ENCODE results near the gene XCR1. TPM values are rescaled to one million over a fixed set of nuclear protein-coding genes. Genes with fewer than 3 reads are reported as not detected.

Gene XCR1
- total RNA-seq, 1 donor = 1.0 TPM

DNA sequence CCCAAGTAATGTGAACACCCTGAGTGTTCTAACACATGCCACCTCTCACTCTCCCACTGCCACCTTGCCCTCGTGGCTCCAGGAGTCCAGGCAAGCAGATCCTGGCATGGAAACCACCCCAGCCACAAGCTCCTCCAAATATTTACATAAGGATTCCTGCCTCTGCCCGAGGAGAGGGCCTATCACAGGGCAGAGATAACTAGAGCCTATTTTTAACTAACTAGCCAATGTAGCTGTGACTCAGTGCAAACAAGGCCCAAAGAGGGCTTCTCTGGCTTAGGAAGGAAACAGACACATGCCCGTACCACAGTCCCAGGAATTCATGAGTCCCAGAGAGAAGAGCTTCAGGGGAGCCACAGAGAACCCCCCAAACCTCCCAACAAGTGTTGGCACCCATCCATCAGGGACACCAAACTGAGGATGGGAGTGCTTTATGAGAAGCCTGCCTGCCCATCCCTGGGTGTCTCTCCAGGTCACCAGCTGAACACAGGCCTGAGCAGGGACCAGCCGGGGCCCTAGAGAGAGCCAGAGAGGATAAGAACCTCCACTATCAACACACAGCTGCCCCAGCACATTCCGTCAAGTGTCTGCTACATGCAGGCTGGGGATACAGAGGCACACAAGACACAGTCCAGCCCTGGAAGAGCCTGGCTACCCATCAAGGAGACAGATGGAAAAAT is 40.8 kb downstream of the XCR1 start:
- no peaks in the 10 kb centered on the region for H3K27me3 ChIP-seq (ENCODE audit: insufficient read depth, low read length)
- H3K4me3 ChIP-seq (ENCODE audit: low read length) = no peak overlapping the region
- peaks cover 35% of the 10 kb centered on the region for H3K4me1 ChIP-seq (ENCODE audit: insufficient read depth, low read length)
- H3K9me3 ChIP-seq (ENCODE audit: low read depth, low read length) = no peaks in the 10 kb centered on the region

DNA sequence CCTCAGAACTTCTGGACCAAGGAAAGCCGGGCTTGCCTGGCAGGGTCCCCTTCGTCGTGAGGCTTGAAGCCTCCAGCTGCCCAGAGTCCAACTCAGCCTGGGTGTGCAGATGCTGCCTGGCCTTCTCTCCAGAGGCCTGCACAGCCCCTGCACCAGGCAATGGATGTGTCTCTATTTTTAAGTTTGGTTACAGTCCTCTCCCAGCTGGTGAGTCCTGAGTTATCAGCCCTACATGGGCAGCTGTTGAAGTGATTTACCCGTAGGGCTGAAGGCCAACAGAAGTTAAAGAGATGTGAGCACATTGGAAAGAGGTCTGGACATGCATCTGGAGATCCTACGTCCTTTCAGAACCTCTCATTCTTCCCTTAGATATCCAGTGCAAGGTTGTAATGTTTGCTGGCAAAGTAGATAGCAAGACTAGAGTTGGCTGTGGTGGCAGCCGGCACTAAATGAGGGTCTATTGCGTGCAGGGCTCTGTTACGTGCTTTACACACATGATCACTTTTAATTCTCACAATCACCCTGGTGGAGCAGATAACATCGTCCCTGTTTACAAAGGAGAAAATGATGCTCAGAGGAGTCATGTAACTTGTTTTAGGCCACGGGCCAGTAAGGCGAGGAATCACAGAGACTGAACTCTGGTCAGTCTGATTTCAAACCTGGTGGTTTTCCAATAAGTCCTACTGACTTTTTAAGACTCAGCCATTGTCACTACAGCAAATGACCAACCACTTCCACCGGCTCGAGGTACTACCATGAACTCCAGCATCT is 41.6 kb downstream of the XCR1 start:
- Histone ChIP-seq H3K9me3 (ENCODE audit: low read depth, low read length) (no peaks in the 10 kb centered on the region), H3K4me3 (ENCODE audit: low read length) (no peak overlapping the region), H3K4me1 (ENCODE audit: insufficient read depth, low read length) (peaks cover 31% of the 10 kb centered on the region), H3K27me3 (ENCODE audit: insufficient read depth, low read length) (no peaks in the 10 kb centered on the region)

GRCh38 chr3:45984331-45985312 is 42.7 kb downstream of the XCR1 start:
- Histone ChIP-seq H3K4me1 (ENCODE audit: insufficient read depth, low read length) (peaks cover 23% of the 10 kb centered on the region), H3K27me3 (ENCODE audit: insufficient read depth, low read length) (no peaks in the 10 kb centered on the region), H3K4me3 (ENCODE audit: low read length) (no peak overlapping the region), H3K9me3 (ENCODE audit: low read depth, low read length) (no peaks in the 10 kb centered on the region)

GRCh38 chr3:45983770-45984169 is 43.5 kb downstream of the XCR1 start:
- Histone ChIP-seq H3K4me1 (ENCODE audit: insufficient read depth, low read length) (peaks cover 22% of the 10 kb centered on the region), H3K27me3 (ENCODE audit: insufficient read depth, low read length) (no peaks in the 10 kb centered on the region), H3K4me3 (ENCODE audit: low read length) (no peak overlapping the region), H3K9me3 (ENCODE audit: low read depth, low read length) (no peaks in the 10 kb centered on the region)

DNA sequence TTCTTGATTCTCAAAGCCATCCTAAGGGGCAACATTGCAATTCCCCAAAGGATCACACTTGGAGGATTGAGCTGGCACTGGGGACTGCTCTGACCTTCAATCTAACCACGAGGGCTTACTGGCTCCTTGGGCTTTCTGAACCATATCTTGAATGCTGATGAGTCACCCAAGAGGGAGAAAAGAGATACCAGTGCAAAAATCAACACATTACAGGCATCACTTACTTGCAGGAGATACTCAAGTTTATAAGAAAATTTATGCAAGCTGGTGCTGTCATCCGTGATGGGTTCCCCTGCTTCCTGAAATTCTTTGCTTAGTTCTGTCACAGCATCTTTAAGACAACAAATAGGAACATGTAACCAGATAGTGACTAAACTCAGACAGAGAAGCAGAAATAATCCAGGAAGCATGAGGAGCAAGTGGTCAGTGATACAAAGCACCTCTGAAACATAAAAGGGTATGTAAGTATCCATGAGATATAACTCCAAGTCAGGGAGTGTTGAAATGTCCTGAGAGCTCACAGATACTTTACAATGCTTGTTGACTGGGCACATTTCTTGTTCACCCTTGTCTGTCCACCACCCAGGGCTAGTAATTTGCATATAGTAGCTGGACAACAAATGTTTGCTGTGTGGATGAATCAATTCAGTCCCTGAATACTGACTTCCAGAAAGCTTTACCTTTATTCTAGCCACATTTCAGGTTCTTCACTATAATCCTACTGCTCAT is 45.8 kb downstream of the XCR1 start:
- Histone ChIP-seq H3K4me3 (ENCODE audit: low read length) (no peak overlapping the region), H3K27me3 (ENCODE audit: insufficient read depth, low read length) (no peaks in the 10 kb centered on the region), H3K9me3 (ENCODE audit: low read depth, low read length) (no peaks in the 10 kb centered on the region), H3K4me1 (ENCODE audit: insufficient read depth, low read length) (peaks cover 27% of the 10 kb centered on the region)

DNA sequence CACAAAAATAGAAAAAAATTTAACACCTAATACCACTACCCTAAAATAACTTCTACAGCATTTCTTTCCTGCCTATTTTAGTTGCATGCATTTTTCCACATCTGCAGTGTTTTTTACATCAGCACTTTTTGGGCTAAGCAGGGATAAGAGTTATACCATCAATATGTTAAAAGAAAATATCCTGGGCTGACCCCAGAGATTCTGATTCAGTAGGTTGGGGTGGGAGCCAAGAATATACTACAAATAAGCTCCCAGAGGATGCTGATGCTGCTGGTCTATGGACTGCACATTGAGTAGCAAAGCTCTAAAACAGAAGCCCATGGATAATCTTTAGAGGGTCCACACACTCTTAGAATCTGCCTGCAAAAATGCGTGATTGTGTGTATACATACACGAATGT is 46.5 kb downstream of the XCR1 start:
- Histone ChIP-seq H3K9me3 (ENCODE audit: low read depth, low read length) (no peaks in the 10 kb centered on the region), H3K4me3 (ENCODE audit: low read length) (no peak overlapping the region), H3K4me1 (ENCODE audit: insufficient read depth, low read length) (peaks cover 34% of the 10 kb centered on the region)

GRCh38 chr3:45980229-45980813 is 47.0 kb downstream of the XCR1 start:
- no peak overlapping the region for H3K4me3 ChIP-seq (ENCODE audit: low read length)
- H3K4me1 ChIP-seq (ENCODE audit: insufficient read depth, low read length) = peaks cover 39% of the 10 kb centered on the region

More for the DNA sequence above, 46.5 kb downstream of the XCR1 start:
- H3K27me3 ChIP-seq (ENCODE audit: insufficient read depth, low read length) = no peaks in the 10 kb centered on the region

DNA sequence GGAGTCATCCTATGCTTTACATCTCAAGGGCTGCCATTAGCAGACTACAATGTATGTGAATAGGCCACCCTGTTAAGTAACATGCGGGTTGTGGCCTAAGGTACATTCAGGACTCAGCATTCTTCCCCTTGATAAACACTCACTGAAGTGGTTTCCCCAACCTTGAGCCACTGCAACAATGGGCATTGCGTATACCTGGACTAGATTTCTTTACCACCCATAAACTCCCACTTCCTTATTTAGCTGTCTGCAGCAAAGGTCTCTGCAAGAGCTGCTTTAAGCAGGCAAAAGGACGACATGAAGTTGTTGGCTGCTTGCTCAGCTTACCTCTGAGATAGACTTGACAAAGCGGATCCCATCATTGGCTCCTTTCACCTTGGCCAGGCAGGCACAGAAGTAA is 47.9 kb downstream of the XCR1 start:
- Histone ChIP-seq H3K9me3 (ENCODE audit: low read depth, low read length) (no peaks in the 10 kb centered on the region), H3K4me3 (ENCODE audit: low read length) (no peak overlapping the region), H3K4me1 (ENCODE audit: insufficient read depth, low read length) (peaks cover 43% of the 10 kb centered on the region), H3K27me3 (ENCODE audit: insufficient read depth, low read length) (no peaks in the 10 kb centered on the region)

More at GRCh38 chr3:45980229-45980813, 47.0 kb downstream of the XCR1 start:
- Histone ChIP-seq H3K27me3 (ENCODE audit: insufficient read depth, low read length) (no peaks in the 10 kb centered on the region), H3K9me3 (ENCODE audit: low read depth, low read length) (no peaks in the 10 kb centered on the region)

GRCh38 chr3:45978006-45978761 is 49.1 kb downstream of the XCR1 start:
- no peak overlapping the region for H3K4me3 ChIP-seq (ENCODE audit: low read length)
- no peaks in the 10 kb centered on the region for H3K27me3 ChIP-seq (ENCODE audit: insufficient read depth, low read length)
- no peaks in the 10 kb centered on the region for H3K9me3 ChIP-seq (ENCODE audit: low read depth, low read length)
- H3K4me1 ChIP-seq (ENCODE audit: insufficient read depth, low read length) = peaks cover 54% of the 10 kb centered on the region

GRCh38 chr3:45976191-45977091 is 50.8 kb downstream of the XCR1 start:
- H3K4me3 ChIP-seq (ENCODE audit: low read length) = no peak overlapping the region
- H3K4me1 ChIP-seq (ENCODE audit: insufficient read depth, low read length) = peaks cover 68% of the 10 kb centered on the region
- no peaks in the 10 kb centered on the region for H3K27me3 ChIP-seq (ENCODE audit: insufficient read depth, low read length)
- no peaks in the 10 kb centered on the region for H3K9me3 ChIP-seq (ENCODE audit: low read depth, low read length)

DNA sequence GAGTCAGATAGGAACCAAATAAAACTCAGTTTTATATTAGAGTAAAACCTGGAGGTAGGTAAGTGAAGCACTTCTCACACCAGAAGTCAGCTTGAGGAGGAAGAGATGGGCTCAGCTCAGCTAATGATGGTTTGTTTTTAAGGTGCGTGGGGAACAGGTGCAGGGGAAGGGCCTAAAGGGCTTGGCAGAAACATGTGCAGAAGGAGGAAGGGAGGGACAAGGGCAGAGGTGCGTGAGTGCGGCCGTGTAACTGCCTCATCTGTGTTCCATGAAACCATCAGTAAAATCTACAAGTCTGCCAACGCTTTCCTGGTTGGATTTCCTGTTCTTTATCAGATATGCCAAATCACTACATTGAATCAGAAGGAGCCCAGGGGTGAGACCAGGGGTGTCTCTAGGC is 51.6 kb downstream of the XCR1 start:
- no peaks in the 10 kb centered on the region for H3K27me3 ChIP-seq (ENCODE audit: insufficient read depth, low read length)
- H3K4me3 ChIP-seq (ENCODE audit: low read length) = no peak overlapping the region
- no peaks in the 10 kb centered on the region for H3K9me3 ChIP-seq (ENCODE audit: low read depth, low read length)
- peaks cover 68% of the 10 kb centered on the region for H3K4me1 ChIP-seq (ENCODE audit: insufficient read depth, low read length)

GRCh38 chr3:45974686-45975085 is 52.6 kb downstream of the XCR1 start:
- no peaks in the 10 kb centered on the region for H3K9me3 ChIP-seq (ENCODE audit: low read depth, low read length)

More at GRCh38 chr3:45974686-45975085, 52.6 kb downstream of the XCR1 start:
- Histone ChIP-seq H3K4me1 (ENCODE audit: insufficient read depth, low read length) (peaks cover 65% of the 10 kb centered on the region), H3K4me3 (ENCODE audit: low read length) (no peak overlapping the region), H3K27me3 (ENCODE audit: insufficient read depth, low read length) (no peaks in the 10 kb centered on the region)
